MCF 10A (cell line): ENCODE measurements around the gene CSAD. TPM values are rescaled to one million over a fixed set of nuclear protein-coding genes. Genes with fewer than 3 reads are reported as not detected.
"Not testable (repeated sequence)": the region's sequence is repeated elsewhere in the genome, so short reads cannot be mapped to it uniquely, and the experiment has no call there.

Source experiments
- BruUV-seq: library from RNA; stranded (reverse); fragments of 400-500 nt; replicated peaks from 2 replicates; lab custom pipeline; 2021; lab: Mats Ljungman, UMichigan
- CTCF ChIA-PET: fragments of 300-600 bp; sonication (Branson Sonifier 250); formaldehyde crosslinking; extraction: SDS; loops from one replicate; lab custom pipeline; 2021; ENCODE audit warnings: antibody characterized with exemption, inconsistent platforms; lab: Yijun Ruan, JAX
- POLR2A ChIA-PET: fragments of 300-600, 350-650 bp; sonication (Branson Sonifier 250); formaldehyde crosslinking; extraction: SDS; loops from one replicate; lab custom pipeline; 2020; ENCODE audit warnings: antibody characterized with exemption, inconsistent platforms; lab: Yijun Ruan, JAX
- DNase-seq: peaks from one replicate; pipeline ENCODE4 v3.0.0-alpha.2; 2018; ENCODE audit not compliant: unreplicated experiment
- H3K27ac Mint-ChIP-seq: one replicate; pipeline ENCODE4 v1.8.0; 2022; ENCODE audit warnings: mild to moderate bottlenecking, low read depth, mixed read lengths; ENCODE audit not compliant: unreplicated experiment
- H3K27me3 Mint-ChIP-seq: one replicate; pipeline ENCODE4 v1.8.0; 2022; ENCODE audit warnings: mixed read lengths; ENCODE audit not compliant: insufficient read depth, unreplicated experiment
- H3K36me3 Mint-ChIP-seq: one replicate; pipeline ENCODE4 v1.8.0; 2022; ENCODE audit warnings: mild to moderate bottlenecking, moderate library complexity, mixed read lengths; ENCODE audit not compliant: insufficient read depth, unreplicated experiment
- H3K4me1 Mint-ChIP-seq: one replicate; pipeline ENCODE4 v1.8.0; 2022; ENCODE audit warnings: mixed read lengths; ENCODE audit not compliant: insufficient read depth, unreplicated experiment
- H3K4me3 Mint-ChIP-seq: one replicate; pipeline ENCODE4 v1.8.0; 2022; ENCODE audit warnings: mild to moderate bottlenecking, moderate library complexity, mixed read lengths; ENCODE audit not compliant: unreplicated experiment
- H3K9me3 Mint-ChIP-seq: one replicate; pipeline ENCODE4 v1.8.0; 2022; ENCODE audit warnings: mixed read lengths; ENCODE audit not compliant: unreplicated experiment
- CTCF ChIP-seq: fragments of 200-600 bp; IDR thresholded peaks from one replicate; pipeline ENCODE4 v1.8.0; 2022; ENCODE audit warnings: antibody characterized with exemption, mild to moderate bottlenecking; ENCODE audit not compliant: unreplicated experiment
- intact Hi-C: fragments of 100-400 bp; cut with micrococcal nuclease; formaldehyde crosslinking; loops from 2 replicates; pipeline ENCODE4 v1.14.1; 2022
- total RNA-seq: library from RNA; stranded (reverse); gene quantifications from 2 replicates; pipeline ENCODE4 v1.2.3, GENCODE V29; 2022

Gene CSAD
- total RNA-seq, 1 experiment from 2014 or later: 22.7 TPM

- no peaks in the 10 kb centered on the region for H3K9me3 Mint-ChIP-seq
- CTCF ChIA-PET: interaction anchor here (1.2 to 2.0 kb wide), 2 partner anchors 10 to 104 kb away, joined by 3 to 7 read pairs; no protein-coding TSS in a partner anchor
- no TSS peak for BruUV-seq
- H3K36me3 Mint-ChIP-seq: peaks cover 22% of the 10 kb centered on the region
- H3K27me3 Mint-ChIP-seq: no peaks in the 10 kb centered on the region
- POLR2A ChIA-PET: interaction anchor here (1.0 kb wide), 1 partner anchor 10 kb away, joined by 3 read pairs; the partner anchor contains the start of genes CSAD and ZNF740
- TF ChIP-seq CTCF: no peak
- H3K4me1 Mint-ChIP-seq: peaks cover 12% of the 10 kb centered on the region
- H3K4me3 Mint-ChIP-seq: no peak overlapping the region
- intact Hi-C loops: no loop called here
- H3K27ac Mint-ChIP-seq: no peak overlapping the region
- no peak for DNase-seq
Measured at GRCh38 chr12:53170215-53170614, 10.5 kb downstream of the CSAD start.

GRCh38 chr12:53169644-53170043 is 11.1 kb downstream of the CSAD start:
- H3K4me3 Mint-ChIP-seq: no peak overlapping the region
- H3K9me3 Mint-ChIP-seq: no peaks in the 10 kb centered on the region
- ChIA-PET POLR2A (no interaction called here), CTCF (interaction anchor here (2.0 kb wide), 1 partner anchor 10 kb away, joined by 7 read pairs; no protein-coding TSS in a partner anchor)
- DNase-seq: no peak
- TF ChIP-seq CTCF: no peak
- H3K36me3 Mint-ChIP-seq: peaks cover 22% of the 10 kb centered on the region
- intact Hi-C loops: no loop called here
- no peak overlapping the region for H3K27ac Mint-ChIP-seq
- H3K27me3 Mint-ChIP-seq: no peaks in the 10 kb centered on the region
- no TSS peak for BruUV-seq
- peaks cover 7% of the 10 kb centered on the region for H3K4me1 Mint-ChIP-seq

- ChIA-PET POLR2A (no interaction called here), CTCF (interaction anchor here (0.9 kb wide), 1 partner anchor 12 kb away, joined by 3 read pairs; no protein-coding TSS in a partner anchor)
- Mint-ChIP-seq H3K27me3 (no peaks in the 10 kb centered on the region), H3K4me1 (peaks cover 5% of the 10 kb centered on the region), H3K36me3 (peaks cover 14% of the 10 kb centered on the region), H3K9me3 (no peaks in the 10 kb centered on the region), H3K27ac (no peak overlapping the region), H3K4me3 (no peak overlapping the region)
- TF ChIP-seq CTCF: no peak
- intact Hi-C loops: no loop called here
- no TSS peak for BruUV-seq
- no peak for DNase-seq
Measured at GRCh38 chr12:53166837-53167236, 13.9 kb downstream of the CSAD start.

- intact Hi-C loops, H3K27ac Mint-ChIP-seq, BruUV-seq, H3K4me3 Mint-ChIP-seq, DNase-seq, H3K36me3 Mint-ChIP-seq, H3K4me1 Mint-ChIP-seq, H3K9me3 Mint-ChIP-seq, H3K27me3 Mint-ChIP-seq: not testable (repeated sequence)
- CTCF ChIA-PET: interaction anchor here (0.6 to 4.6 kb wide), 4 partner anchors 12 to 125 kb away, joined by 3 to 54 read pairs (median 8); no protein-coding TSS in a partner anchor
- POLR2A ChIA-PET: interaction anchor here (0.7 kb wide), 1 partner anchor 22 kb away, joined by 3 read pairs; no protein-coding TSS in a partner anchor
Measured at GRCh38 chr12:53163008-53163407, 17.7 kb downstream of the CSAD start.
